Activated CD4-positive, alpha-beta T cell treated with anti-CD3 and anti-CD28 coated beads for 36 hours (primary cell): ENCODE data around the gene ARL15. TPM values are rescaled to one million over a fixed set of nuclear protein-coding genes. Genes with fewer than 3 reads are reported as not detected.

Experiments used
- ATAC-seq: fragments of 200-7000 bp; cut with Tn5 transposase; one replicate; pipeline ENCODE4 v1.10.0; 2021; ENCODE audit warnings: mild to moderate bottlenecking, moderate library complexity
- CTCF ChIA-PET: fragments of 350-600 bp; sonication (Branson Sonifier 250); formaldehyde crosslinking; loops from one replicate; lab custom pipeline; 2021; ENCODE audit warnings: antibody characterized with exemption; lab: Charles Lee
- POLR2A ChIA-PET: fragments of 350-600 bp; sonication (Branson Sonifier 250); formaldehyde crosslinking; loops from one replicate; lab custom pipeline; 2021; ENCODE audit warnings: antibody characterized with exemption, inconsistent platforms; lab: Charles Lee
- DNase-seq: peaks from one replicate; pipeline ENCODE4 v3.0.0-alpha.2; 2020
- H3K27ac Mint-ChIP-seq: one replicate; pipeline ENCODE4 v1.8.0; 2021; ENCODE audit warnings: mixed read lengths
- H3K27me3 Mint-ChIP-seq: one replicate; pipeline ENCODE4 v1.8.0; 2021; ENCODE audit warnings: mixed read lengths
- H3K36me3 Mint-ChIP-seq: one replicate; pipeline ENCODE4 v1.8.0; 2021; ENCODE audit warnings: low read depth, mixed read lengths
- H3K4me1 Mint-ChIP-seq: one replicate; pipeline ENCODE4 v1.8.0; 2021; ENCODE audit warnings: mixed read lengths
- H3K4me3 Mint-ChIP-seq: one replicate; pipeline ENCODE4 v1.8.0; 2021; ENCODE audit warnings: mild to moderate bottlenecking, moderate library complexity, mixed read lengths
- H3K9me3 Mint-ChIP-seq: one replicate; pipeline ENCODE4 v1.8.0; 2021; ENCODE audit warnings: low read depth, mixed read lengths
- intact Hi-C, 2 experiments: fragments of 100-400 bp; cut with DNase I in 1 of 2; cut with micrococcal nuclease in 1 of 2; formaldehyde crosslinking; loops; one replicate each; pipeline versions ENCODE4 v1.14.2 to v1.15.1; 2022 to 2024; cut with DNase I, micrococcal nuclease
- total RNA-seq, 2 experiments: library from RNA; stranded (reverse); gene quantifications; one replicate each; pipeline ENCODE4 v1.2.3, GENCODE V29; 2021

ARL15 gene
- total RNA-seq, 2 experiments from 2014 or later: 5.4 to 6.7 TPM

DNA sequence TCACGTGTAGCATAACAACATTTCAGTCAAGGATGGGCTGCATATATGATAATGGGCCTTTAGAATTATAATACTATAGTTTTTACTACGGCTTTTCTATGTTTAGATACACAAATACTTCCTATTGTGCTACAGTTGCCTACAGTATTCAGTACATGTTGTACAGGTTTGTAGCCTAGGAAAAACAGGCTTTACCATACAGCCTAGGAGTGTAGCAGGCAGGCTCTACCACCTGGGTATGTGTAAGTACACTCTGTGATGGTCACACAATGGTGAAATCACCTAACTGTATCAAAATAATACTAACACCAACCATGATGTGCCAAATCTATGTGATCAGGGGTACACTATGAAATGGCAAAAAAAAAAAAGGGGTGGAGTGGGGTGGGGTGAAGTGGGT lies 372.9 kb downstream of the ARL15 start:
- Mint-ChIP-seq H3K36me3 (peaks cover 7% of the 10 kb centered on the region), H3K4me1 (no peaks in the 10 kb centered on the region), H3K27me3 (no peaks in the 10 kb centered on the region), H3K27ac (no peak overlapping the region), H3K4me3 (no peak overlapping the region), H3K9me3 (no peaks in the 10 kb centered on the region)
- ChIA-PET CTCF (no interaction called here), POLR2A (no interaction called here)
- DNase-seq (no peak), ATAC-seq (no peak)
- intact Hi-C loops: no loop called here

DNA sequence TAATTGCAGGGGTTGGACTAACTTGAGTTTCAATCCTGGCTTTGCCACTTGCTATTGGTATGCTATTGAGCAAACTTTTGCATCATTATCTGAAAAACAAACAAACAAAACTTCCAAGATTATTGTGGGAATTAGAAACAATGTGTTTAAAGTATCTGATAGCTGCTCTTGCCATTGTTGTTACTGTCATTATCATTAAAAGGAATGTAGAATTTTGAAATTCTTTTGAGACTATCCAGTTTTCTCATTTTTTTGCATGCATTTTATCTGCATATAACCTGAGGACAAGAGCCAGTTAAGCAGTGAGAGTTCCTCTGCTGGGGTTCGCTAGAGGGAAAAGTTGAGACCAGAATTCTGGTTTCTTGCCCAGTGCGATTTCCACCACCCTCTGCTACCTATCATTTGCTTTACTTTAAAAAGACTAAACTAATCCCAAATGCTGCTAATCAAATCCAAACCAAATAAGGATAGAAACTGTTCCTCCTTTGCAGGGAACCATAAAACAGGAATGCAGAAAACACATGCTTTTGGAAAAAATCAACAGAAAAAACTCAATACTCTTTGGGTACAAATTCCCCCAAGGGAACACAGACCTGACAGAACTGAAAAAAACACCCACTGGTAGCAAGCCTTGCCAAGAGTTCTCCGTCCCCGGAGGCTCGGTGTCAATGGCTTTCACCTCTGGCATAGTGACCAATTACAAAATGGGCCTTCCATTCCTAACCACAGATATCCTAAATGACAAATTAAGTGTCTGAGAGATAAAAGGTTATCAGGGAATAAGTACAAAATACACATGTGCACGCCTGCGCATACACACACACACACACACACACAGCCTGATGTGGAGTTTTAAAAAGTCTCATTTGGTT lies 373.7 kb downstream of the ARL15 start:
- Mint-ChIP-seq H3K9me3 (no peaks in the 10 kb centered on the region), H3K27ac (no peak overlapping the region), H3K36me3 (peaks cover 7% of the 10 kb centered on the region), H3K4me3 (no peak overlapping the region), H3K27me3 (no peaks in the 10 kb centered on the region), H3K4me1 (no peaks in the 10 kb centered on the region)
- no peak for DNase-seq
- intact Hi-C loops: no loop called here
- ChIA-PET POLR2A (no interaction called here), CTCF (no interaction called here)
- no peak for ATAC-seq

DNA sequence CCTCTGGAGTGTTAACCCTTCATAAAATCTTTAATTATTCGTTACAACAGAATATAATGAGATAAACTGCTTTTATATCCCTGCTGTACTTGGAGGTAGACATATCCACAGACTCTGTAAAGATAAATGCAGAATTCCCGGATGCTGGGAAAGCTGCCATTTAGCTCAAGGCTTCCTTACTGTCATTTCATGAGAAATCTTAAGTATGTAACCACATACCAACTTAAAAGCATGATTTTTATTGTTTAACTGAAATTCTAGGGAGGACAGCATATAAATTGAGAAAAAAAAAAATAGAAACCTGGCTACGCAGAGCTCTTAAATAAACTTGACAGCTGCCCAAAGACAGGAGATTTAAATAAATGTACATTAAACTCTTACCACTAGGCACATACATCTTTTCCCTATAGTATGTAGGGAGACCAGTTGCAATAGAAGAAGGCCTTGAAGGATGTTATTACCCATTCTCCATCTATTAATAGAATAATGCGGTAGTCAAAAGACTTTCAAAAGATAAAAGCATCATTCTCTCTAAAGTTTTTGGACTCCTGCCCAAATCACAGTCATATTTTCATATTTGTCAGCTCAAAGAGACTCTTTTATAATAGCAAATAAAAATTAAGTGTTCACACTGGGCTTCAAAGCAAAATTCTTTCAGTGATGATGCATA lies 376.1 kb downstream of the ARL15 start:
- intact Hi-C loops: no loop called here
- Mint-ChIP-seq H3K4me3 (no peak overlapping the region), H3K27me3 (no peaks in the 10 kb centered on the region), H3K4me1 (no peaks in the 10 kb centered on the region), H3K36me3 (peaks cover 3% of the 10 kb centered on the region), H3K27ac (no peak overlapping the region), H3K9me3 (no peaks in the 10 kb centered on the region)
- DNase-seq (no peak), ATAC-seq (no peak)
- CTCF ChIA-PET: no interaction called here
- POLR2A ChIA-PET: no interaction called here

DNA sequence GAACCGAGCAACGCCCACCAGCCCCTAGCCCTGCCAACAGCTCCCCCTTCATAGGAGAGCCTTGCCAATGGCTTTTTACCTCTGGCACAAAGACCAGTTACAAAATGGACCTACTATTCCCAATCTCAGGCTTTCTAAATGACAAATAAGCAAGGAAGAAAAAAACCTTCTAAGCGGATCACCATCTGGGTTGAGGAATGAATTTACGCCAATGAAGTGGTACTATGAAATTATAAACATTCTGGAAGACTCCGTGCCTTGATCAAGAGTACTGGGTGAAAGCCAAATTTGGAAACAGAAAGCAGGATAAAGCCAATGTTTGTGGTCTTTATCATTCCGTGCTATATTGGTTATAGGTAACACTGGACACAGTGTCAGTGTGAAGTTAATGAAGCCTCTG lies 378.0 kb downstream of the ARL15 start:
- Mint-ChIP-seq H3K4me1 (no peaks in the 10 kb centered on the region), H3K9me3 (no peaks in the 10 kb centered on the region), H3K27ac (no peak overlapping the region), H3K27me3 (no peaks in the 10 kb centered on the region), H3K36me3 (no peaks in the 10 kb centered on the region), H3K4me3 (no peak overlapping the region)
- CTCF ChIA-PET: no interaction called here
- POLR2A ChIA-PET: no interaction called here
- ATAC-seq (no peak), DNase-seq (no peak)
- intact Hi-C loops: no loop called here

DNA sequence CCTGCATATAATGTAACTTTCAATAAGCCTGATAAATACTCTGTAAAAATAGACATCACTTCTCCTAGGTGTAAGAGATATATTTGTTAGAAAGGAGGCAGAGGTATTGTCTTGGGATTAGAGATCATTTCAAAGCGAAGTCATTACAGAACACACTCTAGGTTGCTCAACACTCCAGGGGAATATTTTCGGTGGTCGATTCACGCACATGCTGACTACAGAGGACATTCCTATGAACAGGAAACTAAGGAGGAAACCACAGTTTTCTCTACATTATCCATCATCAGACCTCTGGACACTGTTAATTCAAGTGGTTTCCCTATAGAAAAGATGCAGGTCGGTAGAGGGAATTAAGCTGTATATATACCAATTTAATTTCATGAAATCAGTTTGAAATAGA lies 379.9 kb downstream of the ARL15 start:
- ChIA-PET POLR2A (no interaction called here), CTCF (no interaction called here)
- Mint-ChIP-seq H3K27me3 (no peaks in the 10 kb centered on the region), H3K27ac (no peak overlapping the region), H3K9me3 (no peaks in the 10 kb centered on the region), H3K4me1 (no peaks in the 10 kb centered on the region), H3K4me3 (no peak overlapping the region), H3K36me3 (no peaks in the 10 kb centered on the region)
- no peak for DNase-seq
- intact Hi-C loops: no loop called here
- ATAC-seq: no peak

DNA sequence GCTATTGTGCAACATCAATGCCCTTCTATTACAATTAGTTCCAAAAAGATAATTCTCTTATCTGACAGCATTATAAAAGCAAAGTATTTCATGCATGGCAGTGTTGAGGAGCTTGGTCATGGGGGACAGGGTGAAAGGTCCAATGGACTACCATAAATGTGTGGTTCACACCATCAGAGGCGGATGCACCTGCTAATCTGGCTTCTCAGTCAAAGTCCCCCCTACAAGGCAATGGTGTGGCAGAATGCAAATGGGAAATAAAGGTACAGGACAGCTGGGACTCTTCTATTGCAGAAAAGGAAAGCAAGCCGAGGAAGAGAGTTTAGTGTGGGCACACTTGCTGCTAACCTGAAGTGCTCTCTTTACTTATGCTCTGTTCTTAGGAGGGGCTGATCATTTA lies 380.8 kb downstream of the ARL15 start:
- ChIA-PET CTCF (interaction anchor here (0.7 kb wide), 1 partner anchor 10 kb away, joined by 3 read pairs; no protein-coding TSS in a partner anchor), POLR2A (no interaction called here)
- intact Hi-C loops: no loop called here
- H3K36me3 Mint-ChIP-seq: no peaks in the 10 kb centered on the region
- no peak overlapping the region for H3K4me3 Mint-ChIP-seq
- DNase-seq (no peak), ATAC-seq (no peak)
- no peak overlapping the region for H3K27ac Mint-ChIP-seq
- H3K27me3 Mint-ChIP-seq: no peaks in the 10 kb centered on the region
- H3K9me3 Mint-ChIP-seq: no peaks in the 10 kb centered on the region
- no peaks in the 10 kb centered on the region for H3K4me1 Mint-ChIP-seq

DNA sequence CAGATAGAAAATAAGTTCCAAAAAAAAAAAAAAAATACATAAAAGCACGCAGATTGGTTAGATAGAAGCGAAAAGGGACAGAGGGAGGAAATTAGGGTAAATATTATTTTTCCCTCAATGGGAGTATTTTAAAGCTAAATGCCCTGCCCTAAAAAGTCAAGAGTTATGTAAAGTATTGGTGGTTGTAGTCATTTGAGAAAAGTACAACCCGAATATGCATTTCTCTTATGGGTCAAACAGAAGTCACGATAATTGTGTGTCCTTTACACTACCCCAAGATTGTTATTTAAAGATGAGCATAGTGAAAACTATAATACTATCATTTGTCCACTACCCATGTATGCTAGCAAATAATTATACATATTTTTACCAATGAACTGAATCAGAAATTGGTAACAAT lies 381.2 kb downstream of the ARL15 start:
- H3K36me3 Mint-ChIP-seq: no peaks in the 10 kb centered on the region
- no peaks in the 10 kb centered on the region for H3K27me3 Mint-ChIP-seq
- DNase-seq (no peak), ATAC-seq (no peak)
- H3K4me1 Mint-ChIP-seq: no peaks in the 10 kb centered on the region
- ChIA-PET POLR2A (no interaction called here), CTCF (interaction anchor here (0.7 kb wide), 1 partner anchor 10 kb away, joined by 3 read pairs; no protein-coding TSS in a partner anchor)
- intact Hi-C loops: no loop called here
- no peak overlapping the region for H3K27ac Mint-ChIP-seq
- H3K9me3 Mint-ChIP-seq: no peaks in the 10 kb centered on the region
- no peak overlapping the region for H3K4me3 Mint-ChIP-seq

DNA sequence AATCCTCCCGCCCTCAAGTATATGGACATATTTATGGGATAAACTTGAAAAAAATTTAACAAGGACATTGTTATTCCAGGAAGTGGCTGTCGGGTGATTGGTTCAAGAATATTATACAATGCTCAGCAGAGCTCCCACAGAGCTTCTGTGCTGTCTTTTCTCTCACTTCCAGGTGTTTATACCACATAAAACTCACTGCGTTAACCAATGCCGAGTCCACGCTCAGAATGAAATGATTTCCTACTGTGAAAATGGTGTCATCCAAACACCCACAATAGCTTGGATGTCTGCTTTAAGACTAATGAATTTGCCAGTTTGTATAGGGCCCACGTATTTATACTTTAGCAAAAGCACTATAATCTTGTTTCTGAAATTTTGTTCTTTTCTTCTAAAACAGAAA lies 381.7 kb downstream of the ARL15 start:
- Mint-ChIP-seq H3K4me1 (no peaks in the 10 kb centered on the region), H3K9me3 (no peaks in the 10 kb centered on the region), H3K27me3 (no peaks in the 10 kb centered on the region), H3K27ac (no peak overlapping the region), H3K36me3 (no peaks in the 10 kb centered on the region), H3K4me3 (no peak overlapping the region)
- DNase-seq: no peak
- ChIA-PET CTCF (no interaction called here), POLR2A (no interaction called here)
- intact Hi-C loops: no loop called here
- no peak for ATAC-seq

DNA sequence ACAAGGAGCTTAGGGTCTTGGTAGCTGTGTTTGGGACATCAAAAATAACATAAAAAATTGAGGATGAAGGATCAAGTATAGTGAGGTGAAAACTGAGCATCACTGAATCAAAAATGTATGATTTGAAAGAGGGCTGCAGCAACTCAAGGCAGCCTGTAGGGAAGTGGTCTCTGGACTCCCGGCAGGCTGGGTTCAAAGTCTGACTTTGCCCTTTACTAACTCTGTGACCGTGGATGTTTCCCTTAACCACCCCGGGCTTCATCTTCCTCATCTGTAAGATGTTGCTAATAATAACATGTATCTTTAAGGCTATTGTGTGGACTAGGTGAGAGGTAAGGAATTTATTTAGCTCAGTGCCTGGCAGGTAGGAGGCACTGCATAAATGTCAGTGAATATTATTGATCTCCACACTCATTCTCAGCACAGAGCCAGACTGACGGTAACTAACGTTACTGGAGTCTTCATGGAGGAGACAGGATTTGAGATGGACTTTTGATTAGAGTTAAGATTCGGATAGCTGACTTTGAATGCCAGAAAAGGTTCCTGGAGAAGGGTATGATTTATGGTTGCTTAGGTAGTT lies 382.6 kb downstream of the ARL15 start:
- DNase-seq (no peak), ATAC-seq (no peak)
- Mint-ChIP-seq H3K36me3 (no peaks in the 10 kb centered on the region), H3K4me1 (no peaks in the 10 kb centered on the region), H3K27ac (no peak overlapping the region), H3K9me3 (no peaks in the 10 kb centered on the region), H3K27me3 (no peaks in the 10 kb centered on the region), H3K4me3 (no peak overlapping the region)
- POLR2A ChIA-PET: no interaction called here
- intact Hi-C loops: no loop called here
- CTCF ChIA-PET: no interaction called here

DNA sequence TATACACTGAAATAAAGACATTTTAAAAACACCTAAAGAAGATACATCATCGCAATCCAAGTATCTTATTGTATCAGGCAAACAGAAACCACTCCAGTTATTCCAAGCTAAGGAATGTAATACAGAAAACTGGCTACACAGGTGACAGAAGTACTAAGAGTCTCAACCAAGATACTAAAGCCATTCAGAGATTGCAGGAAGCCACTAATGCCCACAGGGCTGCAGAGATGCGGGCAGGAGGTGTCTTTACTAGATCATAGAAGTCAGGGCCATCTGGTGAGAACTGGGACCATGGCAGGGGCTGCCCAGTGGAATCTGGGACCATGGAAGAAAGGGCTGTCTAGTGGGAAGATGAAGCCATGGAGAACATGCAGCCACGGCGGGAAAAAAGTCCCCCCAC lies 384.3 kb downstream of the ARL15 start:
- Mint-ChIP-seq H3K36me3 (no peaks in the 10 kb centered on the region), H3K4me1 (no peaks in the 10 kb centered on the region), H3K9me3 (no peaks in the 10 kb centered on the region), H3K27ac (no peak overlapping the region), H3K27me3 (no peaks in the 10 kb centered on the region), H3K4me3 (no peak overlapping the region)
- CTCF ChIA-PET: no interaction called here
- DNase-seq: no peak
- POLR2A ChIA-PET: no interaction called here
- intact Hi-C loops: no loop called here
- no peak for ATAC-seq

DNA sequence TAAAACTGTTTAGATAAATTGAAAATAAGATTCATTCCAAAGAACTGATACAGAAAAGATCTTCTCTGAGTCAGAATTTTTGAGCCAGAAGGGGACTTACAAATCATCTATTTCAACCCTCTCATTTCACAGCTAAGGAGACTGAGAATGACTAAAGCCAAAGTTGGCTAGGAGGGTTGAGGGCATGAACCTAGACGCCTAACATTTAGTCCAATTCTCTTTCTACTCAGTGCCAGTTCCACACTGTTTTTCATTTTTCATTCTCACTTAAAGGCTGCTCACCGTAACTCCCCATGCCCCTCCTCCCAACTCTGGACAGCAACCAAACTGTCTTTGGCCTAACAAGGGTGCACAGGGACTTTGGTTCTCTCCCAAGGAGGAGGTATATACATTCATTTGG lies 386.0 kb downstream of the ARL15 start:
- no peaks in the 10 kb centered on the region for H3K36me3 Mint-ChIP-seq
- H3K9me3 Mint-ChIP-seq: no peaks in the 10 kb centered on the region
- no peak overlapping the region for H3K4me3 Mint-ChIP-seq
- ATAC-seq (no peak), DNase-seq (no peak)
- H3K27me3 Mint-ChIP-seq: no peaks in the 10 kb centered on the region
- POLR2A ChIA-PET: no interaction called here
- CTCF ChIA-PET: interaction anchor here (0.6 kb wide), 1 partner anchor 16 kb away, joined by 6 read pairs; no protein-coding TSS in a partner anchor
- H3K27ac Mint-ChIP-seq: no peak overlapping the region
- H3K4me1 Mint-ChIP-seq: no peaks in the 10 kb centered on the region
- intact Hi-C loops: no loop called here

DNA sequence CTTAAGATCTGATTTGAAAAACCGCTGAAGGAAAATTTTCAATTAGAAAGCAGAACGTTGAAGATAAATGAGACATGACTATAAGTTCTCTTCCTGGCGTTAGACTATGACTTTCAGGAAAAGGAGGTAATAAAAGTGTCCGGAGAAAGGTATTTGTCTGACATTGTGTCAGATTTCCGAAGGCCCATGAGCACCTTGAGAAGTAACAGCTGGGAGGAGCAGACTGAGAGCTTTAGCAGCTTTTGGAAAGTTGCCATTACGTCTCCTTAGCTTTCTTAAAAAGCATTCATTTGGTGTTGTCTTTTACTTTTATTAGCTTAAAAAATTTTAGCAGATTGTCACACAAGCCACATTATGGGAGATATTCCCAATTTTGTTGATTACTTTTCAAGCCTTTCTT lies 386.4 kb downstream of the ARL15 start:
- Mint-ChIP-seq H3K36me3 (no peaks in the 10 kb centered on the region), H3K4me1 (no peaks in the 10 kb centered on the region), H3K4me3 (no peak overlapping the region), H3K9me3 (no peaks in the 10 kb centered on the region), H3K27me3 (no peaks in the 10 kb centered on the region), H3K27ac (no peak overlapping the region)
- ATAC-seq (no peak), DNase-seq (no peak)
- ChIA-PET POLR2A (no interaction called here), CTCF (no interaction called here)
- intact Hi-C loops: no loop called here
